Measurements from ENCODE around the gene GTF3C5. TPM values are rescaled to one million over a fixed set of nuclear protein-coding genes. Genes with fewer than 3 reads are reported as not detected.

The GTF3C5 gene
- total RNA-seq, 1 donor from 2014 or later, result 46.4 TPM

- H3K27me3 Mint-ChIP-seq (ENCODE audit: low read depth, unreplicated experiment), result no peaks in the 10 kb centered on the region
- Histone ChIP-seq H3K4me2 (ENCODE audit: low read length) (no peak overlapping the region), H3K79me2 (ENCODE audit: insufficient read depth, low read length) (no peaks in the 10 kb centered on the region), H3K4me3 (ENCODE audit: insufficient read depth, low read depth, low read length) (no peak overlapping the region), H3K9me3 (ENCODE audit: insufficient read depth, low read depth, low read length) (no peaks in the 10 kb centered on the region), H3K9ac (ENCODE audit: low read length) (no peak overlapping the region), H3K27ac (ENCODE audit: low read depth, low read length) (no peak overlapping the region), H4K20me1 (ENCODE audit: insufficient read depth, low read length) (peaks cover 16% of the 10 kb centered on the region), H2AFZ (ENCODE audit: low read depth, low read length) (no peak overlapping the region), H3K4me1 (ENCODE audit: insufficient read depth, low read length) (no peaks in the 10 kb centered on the region), H3K27me3 (ENCODE audit: insufficient read depth, low read length) (no peaks in the 10 kb centered on the region), H3K36me3 (ENCODE audit: insufficient read depth, low read length) (peaks cover 13% of the 10 kb centered on the region)
- no peak for TF ChIP-seq EZH2 (IDR thresholded peaks at IDR 0.05; ENCODE audit: insufficient read depth, low read length)
- peak; percentile 86 for TF ChIP-seq CTCF (IDR thresholded peaks at IDR 0.05; ENCODE audit: insufficient read depth, low read depth, low read length)
- H3K4me3 Mint-ChIP-seq (ENCODE audit: unreplicated experiment), result no peak overlapping the region
- H3K36me3 Mint-ChIP-seq (ENCODE audit: low read depth, unreplicated experiment), result peaks cover 27% of the 10 kb centered on the region
- DNase-seq (ENCODE audit: low read depth) (no peak), FAIRE-seq (no peak)
- no peaks in the 10 kb centered on the region for H3K4me1 Mint-ChIP-seq (ENCODE audit: low read depth, unreplicated experiment)
- H3K9me3 Mint-ChIP-seq (ENCODE audit: unreplicated experiment), result no peaks in the 10 kb centered on the region
- peak overlapping the region; percentile 47 for H3K27ac Mint-ChIP-seq (ENCODE audit: unreplicated experiment)
Measured at GRCh38 chr9:133103183-133103986, 72.6 kb downstream of the GTF3C5 start.

- H3K27me3 Mint-ChIP-seq (ENCODE audit: low read depth, unreplicated experiment), result no peaks in the 10 kb centered on the region
- peaks cover 13% of the 10 kb centered on the region for H3K36me3 ChIP-seq (ENCODE audit: insufficient read depth, low read length)
- no peaks in the 10 kb centered on the region for H3K4me1 ChIP-seq (ENCODE audit: insufficient read depth, low read length)
- no peak for DNase-seq (ENCODE audit: low read depth)
- no peak overlapping the region for H3K27ac ChIP-seq (ENCODE audit: low read depth, low read length)
- H3K27me3 ChIP-seq (ENCODE audit: insufficient read depth, low read length), result no peaks in the 10 kb centered on the region
- no peaks in the 10 kb centered on the region for H3K4me1 Mint-ChIP-seq (ENCODE audit: low read depth, unreplicated experiment)
- H3K36me3 Mint-ChIP-seq (ENCODE audit: low read depth, unreplicated experiment), result peaks cover 21% of the 10 kb centered on the region
- no peak for FAIRE-seq
- no peaks in the 10 kb centered on the region for H3K9me3 Mint-ChIP-seq (ENCODE audit: unreplicated experiment)
- no peak overlapping the region for H3K27ac Mint-ChIP-seq (ENCODE audit: unreplicated experiment)
- no peak overlapping the region for H3K4me2 ChIP-seq (ENCODE audit: low read length)
- H3K4me3 ChIP-seq (ENCODE audit: insufficient read depth, low read depth, low read length), result no peak overlapping the region
- no peak for TF ChIP-seq CTCF (IDR thresholded peaks at IDR 0.05; ENCODE audit: insufficient read depth, low read depth, low read length)
- TF ChIP-seq EZH2 (IDR thresholded peaks at IDR 0.05; ENCODE audit: insufficient read depth, low read length), result no peak
- no peak overlapping the region for H3K9ac ChIP-seq (ENCODE audit: low read length)
- H3K79me2 ChIP-seq (ENCODE audit: insufficient read depth, low read length), result no peaks in the 10 kb centered on the region
- H2AFZ ChIP-seq (ENCODE audit: low read depth, low read length), result no peak overlapping the region
- H3K4me3 Mint-ChIP-seq (ENCODE audit: unreplicated experiment), result no peak overlapping the region
- H4K20me1 ChIP-seq (ENCODE audit: insufficient read depth, low read length), result peaks cover 16% of the 10 kb centered on the region
- no peaks in the 10 kb centered on the region for H3K9me3 ChIP-seq (ENCODE audit: insufficient read depth, low read depth, low read length)
Measured at GRCh38 chr9:133103987-133104505, 73.2 kb downstream of the GTF3C5 start.
